HG03045 (cell line): ENCODE data around the gene ATP8A1.

ENCODE experiments used
- ATAC-seq: cut with Tn5 transposase; IDR thresholded peaks from one replicate; pipeline ENCODE4 v1.9.1; 2021; ENCODE audit warnings: mild to moderate bottlenecking, moderate library complexity; ENCODE audit not compliant: unreplicated experiment

Gene ATP8A1

GRCh38 chr4:42425146-42426065, 231.5 kb downstream of the ATP8A1 start:
- no peak for ATAC-seq

GRCh38 chr4:42420140-42420539, 236.8 kb downstream of the ATP8A1 start:
- no peak for ATAC-seq

GRCh38 chr4:42417550-42417949, 239.4 kb downstream of the ATP8A1 start:
- ATAC-seq, result no peak

GRCh38 chr4:42416017-42416416, 240.9 kb downstream of the ATP8A1 start:
- no peak for ATAC-seq

- no peak for ATAC-seq
Observed at GRCh38 chr4:42415281-42415680, 241.6 kb downstream of the ATP8A1 start.

- no peak for ATAC-seq
Observed at GRCh38 chr4:42412251-42412650, 244.7 kb downstream of the ATP8A1 start.

GRCh38 chr4:42411803-42412202, 245.1 kb downstream of the ATP8A1 start:
- ATAC-seq, result no peak

GRCh38 chr4:42410446-42410845, 246.5 kb downstream of the ATP8A1 start:
- ATAC-seq, result no peak

- no peak for ATAC-seq
Observed at GRCh38 chr4:42404001-42404400, 252.9 kb downstream of the ATP8A1 start.

GRCh38 chr4:42401171-42401570, 255.7 kb downstream of the ATP8A1 start:
- ATAC-seq, result no peak

GRCh38 chr4:42399393-42399792, 257.5 kb downstream of the ATP8A1 start:
- no peak for ATAC-seq

- no peak for ATAC-seq
Observed at GRCh38 chr4:42398871-42399331, 258.0 kb downstream of the ATP8A1 start.

GRCh38 chr4:42398171-42398870, 258.6 kb downstream of the ATP8A1 start:
- peak; percentile 24 for ATAC-seq

- ATAC-seq, result peak; percentile 35
Observed at GRCh38 chr4:42397635-42398170, 259.2 kb downstream of the ATP8A1 start.

- ATAC-seq, result peak; percentile 48
Observed at GRCh38 chr4:42396752-42397634, 259.9 kb downstream of the ATP8A1 start, which contains the start of gene SHISA3. Gene SHISA3 (plus strand): TSS chr4:42397488. CDS start chr4:42398057, 569 bp downstream.

- no peak for ATAC-seq
Observed at GRCh38 chr4:42396361-42396751, 260.5 kb downstream of the ATP8A1 start.

GRCh38 chr4:42395595-42395994, 261.3 kb downstream of the ATP8A1 start:
- no peak for ATAC-seq

- no peak for ATAC-seq
Observed at GRCh38 chr4:42392436-42392835, 264.5 kb downstream of the ATP8A1 start.

GRCh38 chr4:42391981-42392380, 264.9 kb downstream of the ATP8A1 start:
- no peak for ATAC-seq

GRCh38 chr4:42391355-42391664, 265.6 kb downstream of the ATP8A1 start:
- ATAC-seq, result no peak
